ENCODE data around the gene PLXDC1. TPM values are rescaled to one million over a fixed set of nuclear protein-coding genes. Genes with fewer than 3 reads are reported as not detected.

The PLXDC1 gene
- total and polyA plus RNA-seq, 2 of the 13 experiments (the other 11 are each of a cell fraction or from before 2014, with no cell fraction given): not detected

- TF ChIP-seq TEAD2 (CRISPR knock-in tag; IDR thresholded peaks at IDR 0.05) (no peak), ZNF281 (CRISPR knock-in tag; IDR thresholded peaks at IDR 0.05; ENCODE audit: borderline replicate concordance) (peak; percentile 75), ATF2 (CRISPR knock-in tag; IDR thresholded peaks at IDR 0.05) (peak; percentile 59; the same call in 1 of the 2 replicates), FOXO1 (CRISPR knock-in tag; IDR thresholded peaks at IDR 0.05) (0 out of 2 replicates have a peak, but pooled peaks have one; percentile 15), GABPB1 (CRISPR knock-in tag; IDR thresholded peaks at IDR 0.05) (peak; percentile 47), PATZ1 (CRISPR knock-in tag; IDR thresholded peaks at IDR 0.05) (peak; percentile 88), ZNF788 (CRISPR knock-in tag; IDR thresholded peaks at IDR 0.05; ENCODE audit: borderline replicate concordance) (0 out of 2 replicates have a peak, but pooled peaks have one; percentile 39), SMAD3 (CRISPR knock-in tag; IDR thresholded peaks at IDR 0.05) (no peak), TEAD3 (CRISPR knock-in tag; optimal IDR thresholded peaks at IDR 0.05; ENCODE audit: borderline replicate concordance) (peak; percentile 52), ZNF687 (CRISPR knock-in tag; IDR thresholded peaks at IDR 0.05) (peak; percentile 44; the same call in 1 of the 2 replicates), HNF1B (CRISPR knock-in tag; IDR thresholded peaks at IDR 0.05) (peak; percentile 72), ZNF572 (CRISPR knock-in tag; IDR thresholded peaks at IDR 0.05) (peak; percentile 71; the same call in 1 of the 2 replicates), ZNF33B (CRISPR knock-in tag; IDR thresholded peaks at IDR 0.05) (0 out of 2 replicates have a peak, but pooled peaks have one; percentile 15), ZSCAN25 (CRISPR knock-in tag; IDR thresholded peaks at IDR 0.05) (no peak)
Observed at GRCh38 chr17:39194089-39194984, 42.9 kb upstream of the PLXDC1 start (continued).
